Cardiac ventricle fibroblast (primary cell): ENCODE measurements around the gene SRCAP. TPM values are rescaled to one million over a fixed set of nuclear protein-coding genes. Genes with fewer than 3 reads are reported as not detected.

Experiments
- total RNA-seq: library from RNA; depleted of rRNA; stranded (reverse); fragments of >200 nt; gene quantifications from 2 replicates; pipeline ENCODE4 v1.2.3, GENCODE V29; 2015

SRCAP gene
- 21.4 and 34.3 TPM in 2 replicates for total RNA-seq

GRCh38 chr16:30698816-30699614 is at the start of gene SRCAP:
SRCAP (plus strand) TSS chr16:30699171; CDS start chr16:30700825, 1,654 bp downstream.

DNA sequence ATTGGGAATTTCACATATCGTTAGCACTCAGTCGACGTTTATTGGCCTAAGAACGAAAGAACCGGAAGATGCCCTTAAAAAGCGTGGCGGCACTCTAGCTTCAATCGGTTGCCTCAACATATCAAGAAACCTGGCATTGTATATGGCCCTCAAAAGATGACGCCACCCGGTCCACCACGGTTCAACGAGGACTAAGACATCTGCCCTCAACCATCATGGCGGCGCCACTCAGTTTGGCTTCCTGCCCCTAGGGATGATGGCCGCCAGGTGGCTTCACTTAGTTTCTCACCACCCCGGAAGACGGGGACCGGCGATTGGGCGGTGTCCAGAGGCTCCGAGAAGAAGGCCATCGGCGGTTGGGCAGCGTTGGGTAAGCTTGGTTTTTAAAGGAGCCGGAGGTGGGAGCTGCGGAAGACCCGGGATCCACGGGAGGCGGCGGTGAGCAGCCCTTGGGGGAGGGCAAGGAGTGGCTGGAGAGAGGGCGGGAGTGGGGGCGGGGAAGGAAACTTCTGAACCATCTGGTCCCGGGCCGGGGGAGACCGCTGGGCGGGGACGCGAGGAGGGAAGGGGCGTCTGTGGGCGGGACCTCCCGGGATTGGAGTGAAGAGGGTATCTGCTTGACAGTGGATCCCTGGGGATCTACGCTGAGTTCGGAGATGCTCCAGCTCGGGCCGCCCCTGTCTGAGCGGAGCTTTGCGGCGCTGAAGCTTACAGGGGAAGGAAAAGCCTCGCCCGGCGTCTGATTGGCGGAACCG is 48.4 kb upstream of the SRCAP start, which contains the start of gene PRR14:
PRR14 (plus strand) TSS at position 592 of the 755 bp plus-strand sequence. CDS start 686 bp downstream, outside the sequence.

DNA sequence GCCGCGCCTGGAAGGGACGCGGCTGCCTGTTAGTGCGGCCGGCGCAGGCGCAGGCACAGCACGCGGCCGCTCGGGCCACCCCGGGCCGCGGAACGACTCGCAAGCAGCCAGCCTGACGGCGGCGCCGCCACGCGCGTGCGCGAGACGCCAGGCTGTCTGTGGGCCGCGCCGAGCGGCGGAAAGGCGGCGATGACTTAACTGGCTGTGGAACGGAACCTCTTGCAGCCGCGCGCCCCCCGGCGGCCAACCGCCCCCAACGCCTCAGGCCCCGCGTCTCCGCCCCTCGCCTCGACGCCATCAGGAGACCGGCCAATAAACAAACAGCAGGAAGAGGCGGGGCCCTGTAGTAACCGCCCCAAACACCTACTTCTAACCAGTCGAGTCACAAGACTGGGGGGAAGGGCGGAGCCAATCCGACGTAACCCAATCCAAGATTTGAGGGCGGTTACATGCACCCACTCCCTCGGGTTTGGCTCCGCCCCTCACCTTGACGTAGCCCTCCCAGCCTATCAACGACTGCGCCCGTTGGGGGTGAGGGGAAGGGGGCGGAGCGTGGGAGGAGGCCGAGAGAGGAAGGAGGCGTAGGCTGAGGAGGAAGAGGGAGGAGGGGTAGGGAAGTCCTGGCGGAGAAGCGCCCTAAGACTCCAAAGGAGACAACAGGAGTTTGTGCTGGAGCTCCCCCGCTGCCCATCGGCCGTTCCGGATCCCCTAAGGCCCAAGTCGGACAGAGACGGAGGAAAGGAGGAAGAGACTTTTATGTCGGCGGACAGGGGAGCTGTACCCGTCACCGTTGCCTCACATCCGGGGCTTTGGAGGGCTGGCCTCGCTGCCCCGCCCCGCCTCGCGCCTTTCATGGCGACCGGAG is 40.9 kb upstream of the SRCAP start, which contains the start of gene FBRS:
FBRS (plus strand) TSS at position 566 of the 865 bp plus-strand sequence. CDS start 1,088 bp downstream, outside the sequence.

GRCh38 chr16:30747799-30748633 is 49.0 kb downstream of the SRCAP start, which contains the start of gene PHKG2:
PHKG2 (plus strand) TSS chr16:30748425; CDS start chr16:30748821, 396 bp downstream.

GRCh38 chr16:30761928-30762902 is 63.2 kb downstream of the SRCAP start, which contains the start of the genes CFAP119 and RNF40:
CFAP119 (minus strand) TSS chr16:30762062; CDS start chr16:30761748, 314 bp downstream.
RNF40 (plus strand) TSS chr16:30762322; CDS start chr16:30762546, 224 bp downstream.

DNA sequence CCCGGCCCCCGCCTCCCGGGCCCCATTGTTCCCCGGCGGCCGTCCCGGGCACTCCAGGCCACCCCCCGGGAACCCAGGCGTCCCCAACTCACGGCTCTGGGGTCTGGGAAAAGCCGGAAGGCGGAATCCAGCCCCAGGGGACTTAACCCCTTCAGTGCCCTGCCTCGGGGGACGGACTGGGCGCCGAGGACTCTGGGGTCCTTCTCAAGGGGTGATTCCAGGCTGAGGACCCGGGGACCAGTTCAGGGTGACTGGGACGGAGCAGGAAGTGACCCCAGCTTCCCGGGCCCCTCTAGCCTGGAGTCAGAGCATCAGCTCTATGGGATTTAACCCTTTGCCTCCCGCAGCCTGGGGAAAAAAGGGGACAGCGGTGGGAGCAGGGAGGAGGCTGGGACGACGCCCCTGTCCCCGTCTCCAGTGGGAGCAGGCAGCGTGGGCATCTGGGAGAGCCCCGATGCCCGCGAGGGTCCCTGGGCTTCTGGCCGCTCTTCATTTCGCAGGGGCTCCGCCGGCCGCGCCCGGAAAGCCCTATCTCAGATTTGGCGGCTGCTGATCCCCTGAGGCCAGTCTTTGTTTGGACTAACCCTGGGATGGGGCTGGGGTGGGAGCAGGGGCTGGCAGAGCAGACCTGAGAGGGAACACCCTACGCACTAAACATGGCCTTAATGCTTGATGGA is 88.1 kb downstream of the SRCAP start, which contains the start of gene ZNF629:
ZNF629 (minus strand) TSS at position 270 of the 677 bp plus-strand sequence. CDS start 2,723 bp downstream, outside the sequence.

Other genes with a start within 250 kb of the SRCAP start
- gene ITGAL, start 226.4 kb upstream of the SRCAP start, total RNA-seq, result not detected in 2 replicates
- 15.4 and 18.7 TPM in 2 replicates for gene ZNF768, start 172.6 kb upstream of the SRCAP start, total RNA-seq
- 7.8 and 10.0 TPM in 2 replicates for gene ZNF747, start 164.3 kb upstream of the SRCAP start, total RNA-seq
- 7.9 and 8.9 TPM in 2 replicates for gene ZNF764, start 140.8 kb upstream of the SRCAP start, total RNA-seq
- gene ZNF688, start 127.5 kb upstream of the SRCAP start, total RNA-seq, result 10.4 and 11.6 TPM in 2 replicates
- gene ZNF785, start 113.5 kb upstream of the SRCAP start, total RNA-seq, result 6.8 and 18.9 TPM in 2 replicates
- gene ZNF689, start 88.8 kb upstream of the SRCAP start, total RNA-seq, result 7.1 and 9.8 TPM in 2 replicates
- gene PRR14, start 48.2 kb upstream of the SRCAP start, total RNA-seq, result 16.0 and 24.8 TPM in 2 replicates
- 25.1 and 30.0 TPM in 2 replicates for gene FBRS, start 40.7 kb upstream of the SRCAP start, total RNA-seq
- 13.2 and 17.8 TPM in 2 replicates for gene PHKG2, start 49.3 kb downstream of the SRCAP start, total RNA-seq
- gene CFAP119, start 62.9 kb downstream of the SRCAP start, total RNA-seq, result 0.62 and 0.93 TPM in 2 replicates
- gene RNF40, start 63.2 kb downstream of the SRCAP start, total RNA-seq, result 68.0 and 87.4 TPM in 2 replicates
- gene ZNF629, start 88.0 kb downstream of the SRCAP start, total RNA-seq, result 11.7 and 15.0 TPM in 2 replicates
- gene BCL7C, start 194.9 kb downstream of the SRCAP start, total RNA-seq, result 29.7 and 36.9 TPM in 2 replicates
- gene CTF1, start 197.4 kb downstream of the SRCAP start, total RNA-seq, result 2.0 and 3.6 TPM in 2 replicates
- 13.2 and 13.7 TPM in 2 replicates for gene FBXL19, start 224.4 kb downstream of the SRCAP start, total RNA-seq
- 45.4 and 48.9 TPM in 2 replicates for gene ORAI3, start 249.9 kb downstream of the SRCAP start, total RNA-seq